ENCODE measurements around the gene PCBD1.

PCBD1 gene

GRCh38 chr10:70887804-70888800 is at the start of gene PCBD1:
PCBD1 (minus strand) TSS chr10:70888565; CDS start chr10:70888533, 32 bp downstream.
- TF ChIP-seq CTCF (IDR thresholded peaks at IDR 0.05; ENCODE audit: low read length, missing control alignments): no peak
- H3K4me3 ChIP-seq (replicated peaks; ENCODE audit: low read depth, low read length): peak within 1 kb of the TSS; percentile 68
- peak; percentile 55 for DNase-seq (ENCODE audit: low read depth)

GRCh38 chr10:70937661-70938060 is 49.3 kb upstream of the PCBD1 start:
- no peak for DNase-seq (ENCODE audit: low read depth)
- TF ChIP-seq CTCF (IDR thresholded peaks at IDR 0.05; ENCODE audit: low read length, missing control alignments): no peak

GRCh38 chr10:70936111-70936510 is 47.7 kb upstream of the PCBD1 start:
- H3K4me3 ChIP-seq (replicated peaks; ENCODE audit: low read depth, low read length): no peak overlapping the region
- DNase-seq (ENCODE audit: low read depth): no peak
- no peak for TF ChIP-seq CTCF (IDR thresholded peaks at IDR 0.05; ENCODE audit: low read length, missing control alignments)

More at GRCh38 chr10:70937661-70938060, 49.3 kb upstream of the PCBD1 start:
- no peak overlapping the region for H3K4me3 ChIP-seq (replicated peaks; ENCODE audit: low read depth, low read length)

DNA sequence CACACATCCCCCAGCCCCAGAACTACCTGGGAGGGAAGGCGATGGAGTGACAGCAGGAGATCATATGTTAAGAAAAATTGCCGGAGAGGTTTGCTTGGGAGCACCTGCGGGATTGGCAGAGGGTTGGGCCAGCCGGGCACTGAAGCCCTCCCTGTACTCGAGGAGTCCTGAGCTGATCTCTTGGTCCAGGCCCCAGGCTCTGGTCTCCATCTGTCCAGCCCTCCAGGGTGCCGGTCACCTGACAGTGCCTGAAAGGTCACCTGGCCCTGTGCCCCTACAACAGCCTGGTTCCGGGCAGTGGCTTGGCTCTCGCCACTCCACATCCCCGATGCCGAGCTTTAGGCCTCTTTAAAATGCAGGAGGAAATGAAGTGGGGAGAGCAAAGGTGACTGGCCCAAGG is 47.3 kb upstream of the PCBD1 start:
- no peak for DNase-seq (ENCODE audit: low read depth)
- no peak overlapping the region for H3K4me3 ChIP-seq (replicated peaks; ENCODE audit: low read depth, low read length)
- TF ChIP-seq CTCF (IDR thresholded peaks at IDR 0.05; ENCODE audit: low read length, missing control alignments): no peak

DNA sequence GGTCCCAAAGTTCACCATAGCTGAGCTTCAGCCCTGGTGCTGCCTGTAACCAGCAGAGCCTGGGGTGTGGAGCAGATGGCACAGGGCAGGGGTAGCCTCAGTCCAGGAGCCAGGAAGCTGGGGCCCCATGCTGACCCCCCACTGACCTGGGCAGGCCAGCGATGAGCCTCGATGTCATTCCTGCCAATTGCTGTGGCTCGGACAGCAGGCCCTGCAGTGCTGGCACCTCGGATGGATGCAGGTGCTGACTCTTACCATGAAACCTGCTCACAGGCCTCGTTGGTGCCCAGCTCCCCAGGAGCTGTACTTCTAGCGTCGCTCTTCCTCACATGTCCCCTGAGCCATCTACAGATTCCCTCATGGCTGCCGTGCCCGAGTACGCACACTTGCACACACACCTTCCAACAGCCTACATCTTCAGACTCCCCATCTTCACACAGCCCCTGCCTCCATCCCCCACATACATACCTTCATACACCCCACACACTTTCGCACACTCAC is 46.8 kb upstream of the PCBD1 start:
- no peak for DNase-seq (ENCODE audit: low read depth)
- H3K4me3 ChIP-seq (replicated peaks; ENCODE audit: low read depth, low read length): no peak overlapping the region
- no peak for TF ChIP-seq CTCF (IDR thresholded peaks at IDR 0.05; ENCODE audit: low read length, missing control alignments)

DNA sequence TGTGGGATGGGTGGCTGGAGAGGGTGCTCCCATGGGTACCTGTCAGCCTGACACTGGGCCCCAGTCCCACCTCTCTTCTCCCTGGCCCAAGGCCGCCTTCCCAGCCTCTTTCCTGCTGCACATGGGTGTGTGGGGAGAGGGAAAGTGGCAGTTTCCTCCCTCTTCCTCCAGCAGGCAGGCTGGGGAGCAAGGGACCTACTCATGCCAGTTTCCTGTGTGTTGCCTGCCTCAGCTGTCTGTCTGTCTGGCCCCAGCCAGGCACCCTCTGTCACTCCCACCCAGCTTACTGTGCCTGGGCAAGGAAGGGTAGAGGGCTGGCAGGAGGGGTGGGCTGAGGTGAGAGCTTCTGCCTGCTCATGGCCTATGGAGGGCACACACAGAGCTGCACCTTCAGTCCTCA is 46.3 kb upstream of the PCBD1 start:
- TF ChIP-seq CTCF (IDR thresholded peaks at IDR 0.05; ENCODE audit: low read length, missing control alignments): no peak
- no peak overlapping the region for H3K4me3 ChIP-seq (replicated peaks; ENCODE audit: low read depth, low read length)
- DNase-seq (ENCODE audit: low read depth): no peak
